ENCODE results near the gene FASTKD1.
A peak's percentile ranks its signal among the peaks of the same experiment; 100 is the strongest.
"Not testable (repeated sequence)": the region's sequence is repeated elsewhere in the genome, so short reads cannot be mapped to it uniquely, and the experiment has no call there.

FASTKD1 gene

GRCh38 chr2:169571571-169571970 lies 2.1 kb downstream of the FASTKD1 start:
- no peak for DNase-seq (ENCODE audit: low read depth in 2 of 2)

DNA sequence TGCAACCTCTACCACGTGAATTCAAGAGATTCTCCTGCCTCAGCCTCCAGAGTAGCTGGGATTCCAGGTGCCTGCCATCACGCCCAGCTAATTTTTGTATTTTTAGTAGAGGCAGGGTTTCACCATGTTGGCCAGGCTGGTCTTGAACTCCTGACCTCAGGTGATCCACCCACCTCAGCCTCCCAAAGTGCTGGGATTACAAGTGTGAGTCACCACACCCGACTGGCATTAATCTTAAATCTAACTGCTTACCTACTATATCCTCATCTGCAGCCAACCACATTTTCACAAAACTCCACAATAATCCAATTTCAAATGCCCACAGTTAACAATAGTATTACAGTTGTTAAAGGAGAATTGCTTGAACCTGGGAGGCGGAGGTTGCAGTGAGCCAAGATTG lies 2.9 kb downstream of the FASTKD1 start:
- DNase-seq (ENCODE audit: low read depth in 2 of 2), result not testable (repeated sequence)

DNA sequence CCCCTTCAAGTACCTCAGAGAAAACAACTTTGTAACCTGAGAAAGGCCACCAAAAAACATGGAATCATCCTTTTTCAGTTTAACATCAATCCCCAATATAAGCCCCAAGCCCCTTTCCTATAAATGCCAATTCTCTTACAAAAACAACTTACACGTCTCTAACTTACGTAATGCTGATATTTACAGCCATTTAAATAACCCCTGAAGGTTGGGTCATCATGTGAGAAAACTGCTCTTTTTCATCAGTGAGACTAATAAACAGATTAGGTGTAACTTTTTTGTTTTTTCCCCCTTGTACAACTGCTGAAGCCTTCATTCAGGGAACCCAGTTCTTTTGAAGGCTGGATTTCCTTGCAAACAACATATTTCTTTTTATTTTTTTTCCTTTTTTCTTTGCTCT lies 3.7 kb downstream of the FASTKD1 start:
- DNase-seq (ENCODE audit: low read depth in 2 of 2), result no peak

DNA sequence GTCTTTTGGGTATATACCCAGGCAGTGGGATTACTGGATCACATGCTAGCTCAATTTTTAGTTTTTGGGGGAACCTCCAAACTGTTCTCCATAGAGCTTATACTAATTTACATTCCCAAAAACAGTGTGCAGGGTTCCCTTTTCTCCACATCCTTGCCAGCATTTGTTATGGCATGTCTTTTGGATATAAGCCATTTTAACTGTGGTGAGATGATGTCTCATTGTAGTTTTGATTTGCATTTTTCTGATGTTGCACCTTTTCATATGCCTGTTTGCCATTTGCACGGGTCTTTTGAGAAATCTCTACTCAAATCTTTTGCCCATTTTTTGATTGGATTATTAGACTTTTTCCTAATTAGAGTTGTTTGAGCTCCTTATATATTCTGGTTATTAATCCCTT lies 8.0 kb downstream of the FASTKD1 start:
- no peak for DNase-seq (ENCODE audit: low read depth in 2 of 2)

DNA sequence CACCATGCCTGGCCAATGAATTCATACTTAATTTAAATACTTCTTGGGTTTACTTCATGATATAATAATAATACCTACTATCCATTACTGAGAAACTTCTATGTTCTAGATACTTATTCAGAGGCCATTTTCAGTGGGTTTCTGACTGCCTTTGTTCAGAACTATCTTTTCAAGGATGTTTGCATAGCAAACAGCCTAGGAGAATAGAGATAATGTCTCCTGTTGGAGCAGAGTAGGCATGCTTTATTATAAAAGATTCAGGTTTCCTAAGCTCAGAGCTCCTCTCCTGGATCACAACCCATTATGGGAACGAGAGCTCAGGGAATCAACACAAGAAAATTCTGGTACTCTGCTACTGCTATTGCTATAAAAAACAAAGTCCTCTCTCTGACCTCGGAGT lies 11.1 kb downstream of the FASTKD1 start:
- no peak for DNase-seq (ENCODE audit: low read depth in 2 of 2)

DNA sequence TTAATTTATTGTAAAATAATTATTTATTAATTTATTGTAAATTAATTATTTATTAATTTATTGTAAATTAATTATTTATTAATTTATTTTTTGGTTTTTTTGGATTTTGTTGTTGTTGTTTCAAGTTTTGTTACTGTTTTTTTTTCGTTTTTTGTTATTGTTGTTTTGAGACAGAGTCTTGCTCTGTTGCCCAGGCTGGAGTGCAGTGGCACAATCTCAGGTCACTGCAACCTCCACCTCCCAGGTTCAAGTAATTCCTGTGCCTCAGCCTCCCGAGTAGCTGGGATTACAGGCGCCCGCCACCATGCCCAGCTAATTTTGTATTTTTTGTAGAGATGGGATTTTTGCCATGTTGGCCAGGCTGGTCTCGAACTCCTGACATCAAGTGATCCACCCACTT lies 11.6 kb downstream of the FASTKD1 start:
- not testable (repeated sequence) for DNase-seq (ENCODE audit: low read depth in 2 of 2)

- no peak for DNase-seq (ENCODE audit: low read depth in 2 of 2)
Measured at GRCh38 chr2:169561364-169561763, 12.3 kb downstream of the FASTKD1 start.

GRCh38 chr2:169546756-169547155 lies 26.9 kb downstream of the FASTKD1 start:
- DNase-seq (ENCODE audit: low read depth in 2 of 2), result no peak

DNA sequence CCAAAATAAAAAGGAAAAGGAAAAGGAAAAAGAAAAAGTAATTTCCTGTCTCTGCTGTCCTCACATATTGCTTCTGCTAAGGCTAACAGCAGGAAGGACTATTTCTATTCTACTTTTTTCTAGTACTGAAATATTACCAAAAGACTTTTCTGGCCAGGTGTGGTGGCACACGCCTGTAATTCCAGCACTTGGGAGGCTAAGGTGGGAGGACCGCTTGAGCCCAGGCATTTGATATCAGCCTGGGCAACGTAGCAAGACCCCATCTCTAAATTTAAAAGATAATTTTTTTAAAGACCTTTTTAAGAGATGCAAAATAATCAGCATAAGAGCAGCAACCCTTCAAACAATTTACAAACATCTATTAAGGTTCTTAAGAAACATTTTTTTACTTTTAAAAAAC lies 31.2 kb downstream of the FASTKD1 start:
- no peak for DNase-seq (ENCODE audit: low read depth in 2 of 2)

GRCh38 chr2:169540146-169540545 lies 33.5 kb downstream of the FASTKD1 start:
- DNase-seq (ENCODE audit: low read depth in 2 of 2), result no peak

DNA sequence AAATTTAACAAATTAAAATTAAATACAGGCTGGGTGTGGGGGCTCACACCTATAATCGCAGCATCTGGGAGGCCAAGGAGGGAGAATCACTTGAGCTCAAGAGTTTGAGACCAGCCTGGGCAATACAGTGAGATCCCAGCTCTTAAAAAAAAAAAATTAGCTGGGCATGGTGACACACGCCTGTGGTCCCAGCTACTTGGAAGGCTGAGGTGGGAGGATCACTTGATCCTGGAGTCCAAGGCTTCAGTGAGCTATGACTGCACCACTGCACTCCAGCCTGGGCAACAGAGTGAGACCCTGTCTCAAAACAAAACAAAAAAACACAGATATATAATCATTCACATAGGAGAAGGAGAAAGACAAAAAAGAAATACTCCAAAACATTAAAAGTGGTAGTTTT lies 34.2 kb downstream of the FASTKD1 start:
- not testable (repeated sequence) for DNase-seq (ENCODE audit: low read depth in 2 of 2)

DNA sequence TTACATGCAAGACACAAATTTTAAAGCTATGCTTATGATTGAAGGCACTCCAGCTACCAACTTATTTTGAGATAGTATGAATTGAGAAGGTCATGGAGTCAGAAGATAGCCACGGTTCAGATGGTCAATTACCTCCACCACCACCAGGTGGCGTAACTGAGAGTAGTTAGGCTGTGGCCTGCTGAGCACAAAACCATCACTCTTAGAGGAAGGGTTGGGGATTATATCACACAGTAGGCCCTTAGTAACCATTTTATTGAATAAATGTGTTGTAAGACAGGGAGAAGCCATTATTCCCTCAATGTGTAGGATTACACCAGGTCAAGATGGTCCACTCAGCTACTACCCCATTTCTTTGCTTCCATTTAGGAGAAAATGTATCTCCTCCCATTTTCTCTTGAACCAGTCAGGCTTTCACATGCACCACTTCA lies 45.4 kb downstream of the FASTKD1 start:
- peak; percentile 44 to 62 for DNase-seq (ENCODE audit: low read depth in 2 of 2)

DNA sequence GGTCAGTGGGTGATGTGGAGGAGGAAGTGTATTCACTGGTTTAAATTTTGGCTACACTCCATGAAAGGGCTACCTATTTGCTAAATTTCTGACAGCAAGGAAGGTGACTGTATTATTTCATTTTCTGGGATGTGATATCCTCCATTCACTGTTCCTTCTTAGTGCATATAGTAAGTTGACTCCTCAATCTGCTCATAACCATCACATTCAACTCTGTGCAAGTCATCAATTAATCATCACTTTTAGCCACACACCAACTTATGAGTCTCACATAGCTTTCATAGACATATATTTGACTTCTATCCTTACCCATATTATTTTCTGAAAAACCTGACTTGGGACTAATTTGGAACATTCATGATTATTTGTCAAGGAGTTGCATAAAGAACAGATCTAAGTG lies 47.2 kb downstream of the FASTKD1 start:
- no peak for DNase-seq (ENCODE audit: low read depth in 2 of 2)

GRCh38 chr2:169525434-169525833 lies 48.2 kb downstream of the FASTKD1 start:
- DNase-seq (ENCODE audit: low read depth in 2 of 2), result no peak

DNA sequence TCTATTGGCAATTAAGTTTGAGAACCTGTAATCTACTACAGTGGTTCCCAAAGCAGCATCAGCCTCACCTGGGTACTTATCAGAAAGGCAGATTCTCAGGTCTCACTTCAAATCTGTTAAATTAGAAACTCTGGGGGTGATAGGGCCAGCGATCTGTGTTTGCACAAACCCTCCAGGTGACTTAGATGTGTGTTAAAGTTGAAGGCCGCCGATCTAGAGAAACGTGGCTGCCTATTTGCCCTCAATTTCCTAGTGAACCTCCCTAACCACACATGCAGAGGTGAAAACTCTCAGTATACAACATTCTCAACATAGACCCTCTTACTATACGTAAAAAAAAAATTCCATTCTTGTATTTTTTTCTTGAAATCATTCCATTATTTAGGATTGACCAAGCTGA lies 50.0 kb downstream of the FASTKD1 start:
- DNase-seq (ENCODE audit: low read depth in 2 of 2), result no peak

GRCh38 chr2:169520896-169521295 lies 52.8 kb downstream of the FASTKD1 start:
- no peak for DNase-seq (ENCODE audit: low read depth in 2 of 2)

- not testable (repeated sequence) for DNase-seq (ENCODE audit: low read depth in 2 of 2)
Measured at GRCh38 chr2:169516488-169516995, 57.1 kb downstream of the FASTKD1 start.

DNA sequence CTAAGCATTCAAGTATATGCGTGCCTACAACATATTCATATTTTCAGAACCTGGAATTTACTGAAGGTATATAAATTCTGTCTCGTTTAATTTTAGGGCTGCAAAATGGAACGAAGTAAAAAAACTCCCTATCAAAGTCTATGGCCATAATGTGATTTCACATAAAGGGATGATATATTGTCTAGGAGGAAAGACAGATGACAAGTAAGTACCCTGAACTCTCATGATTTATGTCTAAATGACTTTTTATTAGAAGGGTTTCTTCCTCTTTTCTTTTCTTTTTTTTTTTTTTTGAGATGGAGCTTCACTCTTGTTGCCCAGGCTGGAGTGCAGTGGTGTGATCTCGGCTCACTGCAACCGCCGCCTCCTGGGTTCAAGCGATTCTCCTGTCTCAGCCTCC lies 58.9 kb downstream of the FASTKD1 start:
- not testable (repeated sequence) for DNase-seq (ENCODE audit: low read depth in 2 of 2)

DNA sequence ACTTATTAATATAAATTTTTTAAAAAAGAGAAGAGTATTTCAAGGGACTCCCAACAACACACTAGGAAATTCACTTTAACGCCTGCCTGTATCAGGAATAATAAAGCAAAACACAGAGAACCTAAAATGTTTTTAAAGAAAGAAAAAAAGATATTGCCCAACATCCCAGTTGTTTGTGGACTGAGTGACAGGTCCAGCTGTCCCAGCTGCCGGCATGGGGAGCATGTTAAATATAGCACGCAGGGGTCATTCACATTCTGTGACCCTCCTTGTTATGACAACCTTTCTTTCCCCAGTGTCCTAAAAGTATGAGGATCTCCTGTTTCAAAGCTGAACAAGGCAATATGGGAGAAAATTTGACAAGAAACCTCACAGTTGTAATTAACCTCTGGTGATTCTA lies 59.7 kb downstream of the FASTKD1 start:
- DNase-seq (ENCODE audit: low read depth in 2 of 2), result no peak

- DNase-seq (ENCODE audit: low read depth in 2 of 2), result no peak
Measured at GRCh38 chr2:169513094-169513493, 60.6 kb downstream of the FASTKD1 start.

DNA sequence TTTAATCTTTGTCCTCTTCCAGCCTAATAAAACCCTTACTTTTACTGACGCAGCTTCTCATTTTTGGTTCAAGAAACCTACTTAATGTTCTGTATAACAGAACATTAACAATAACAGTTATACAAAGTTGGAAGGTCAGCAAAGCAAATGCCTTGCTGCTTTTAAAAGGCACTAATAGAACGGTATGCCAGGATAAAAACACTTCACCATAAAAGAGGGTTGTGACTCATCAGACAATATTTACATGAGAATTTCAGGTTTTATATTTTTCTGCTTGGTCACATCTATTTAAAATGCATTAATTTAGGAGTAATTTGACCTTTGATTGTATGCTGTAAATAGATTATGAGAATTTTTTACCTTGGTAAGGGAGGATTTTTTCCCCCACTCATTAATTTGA lies 61.1 kb downstream of the FASTKD1 start:
- DNase-seq (ENCODE audit: low read depth in 2 of 2), result no peak

- no peak for DNase-seq (ENCODE audit: low read depth in 2 of 2)
Measured at GRCh38 chr2:169511818-169512217, 61.8 kb downstream of the FASTKD1 start.

DNA sequence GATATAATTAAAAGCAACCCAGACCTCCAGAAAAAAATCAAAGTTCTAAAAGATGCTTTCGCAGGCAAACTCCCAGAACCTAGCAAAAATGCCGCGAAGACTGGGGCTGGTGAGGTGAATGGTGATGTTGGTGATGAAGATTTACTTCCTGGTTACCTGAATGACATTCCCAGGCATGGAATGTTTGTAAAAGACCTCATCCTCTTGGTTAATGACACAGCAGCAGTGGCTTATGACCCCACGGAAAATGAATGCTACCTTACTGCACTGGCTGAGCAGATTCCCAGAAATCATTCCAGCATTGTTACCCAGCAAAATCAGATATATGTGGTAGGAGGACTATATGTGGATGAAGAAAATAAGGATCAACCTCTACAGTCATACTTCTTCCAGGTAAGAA lies 63.2 kb downstream of the FASTKD1 start:
- DNase-seq (ENCODE audit: low read depth in 2 of 2), result no peak

DNA sequence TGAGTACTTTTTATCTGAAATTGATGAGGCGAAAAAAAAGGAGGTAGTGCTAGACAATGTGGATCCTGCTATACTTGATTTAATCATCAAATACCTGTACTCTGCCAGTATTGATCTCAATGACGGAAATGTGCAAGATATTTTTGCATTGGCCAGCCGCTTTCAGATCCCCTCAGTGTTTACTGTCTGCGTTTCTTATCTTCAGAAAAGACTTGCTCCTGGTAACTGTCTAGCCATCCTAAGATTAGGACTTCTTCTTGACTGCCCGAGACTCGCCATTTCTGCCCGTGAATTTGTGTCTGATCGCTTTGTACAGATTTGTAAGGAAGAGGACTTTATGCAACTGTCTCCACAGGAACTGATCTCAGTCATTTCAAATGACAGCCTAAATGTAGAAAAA lies 63.7 kb downstream of the FASTKD1 start:
- no peak for DNase-seq (ENCODE audit: low read depth in 2 of 2)
